ENCODE results near the gene SEMA3F. TPM values are rescaled to one million over a fixed set of nuclear protein-coding genes. Genes with fewer than 3 reads are reported as not detected.

SEMA3F gene
- total RNA-seq, 2 donors from 2014 or later = 25.5 to 35.1 TPM

DNA sequence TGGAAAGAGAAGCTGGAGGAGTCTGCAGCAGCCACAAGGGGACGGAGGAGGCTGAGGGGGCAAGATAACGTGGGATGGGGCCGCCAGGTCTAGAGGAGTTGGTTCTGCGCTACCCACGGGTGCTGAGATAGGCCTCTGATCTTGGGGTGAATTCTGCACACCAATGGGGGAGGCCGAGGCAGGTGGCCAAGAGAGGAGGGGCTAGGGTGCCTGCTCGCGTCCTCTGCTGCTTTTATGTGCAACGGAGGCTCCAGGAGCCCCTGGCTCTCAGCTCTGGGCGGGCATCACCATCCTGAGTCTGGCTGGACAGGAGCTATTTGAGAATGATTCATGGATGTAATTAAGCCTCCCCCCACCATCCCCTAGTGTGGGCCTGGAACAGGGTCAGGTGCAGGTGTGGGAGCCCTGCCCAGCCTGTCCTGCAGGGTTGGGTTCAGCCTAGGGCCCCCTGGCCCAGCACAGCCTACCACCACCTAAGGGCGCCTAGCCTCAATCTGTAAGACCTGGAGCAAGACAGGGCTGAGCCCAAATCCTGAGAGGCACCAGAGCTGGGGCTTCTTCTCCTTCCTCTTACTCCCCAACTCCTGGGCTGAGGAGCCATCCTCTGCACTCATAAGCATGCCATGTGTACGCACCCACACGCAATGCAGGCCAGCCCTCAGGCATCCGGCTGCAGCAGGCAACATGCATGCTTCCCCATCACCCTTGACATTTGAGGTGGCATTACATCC lies 32.3 kb upstream of the SEMA3F start:
- no peak overlapping the region for H3K4me3 ChIP-seq
- H3K36me3 ChIP-seq = peaks cover 13% of the 10 kb centered on the region
- DNase-seq (ENCODE audit: low spot score) (no peak), ATAC-seq (ENCODE audit: insufficient number of reproducible peaks, low FRiP score, low read depth) (no peak)
- H3K27ac ChIP-seq = no peak overlapping the region
- no peaks in the 10 kb centered on the region for H3K9me3 ChIP-seq
- TF ChIP-seq, protein P1, sequence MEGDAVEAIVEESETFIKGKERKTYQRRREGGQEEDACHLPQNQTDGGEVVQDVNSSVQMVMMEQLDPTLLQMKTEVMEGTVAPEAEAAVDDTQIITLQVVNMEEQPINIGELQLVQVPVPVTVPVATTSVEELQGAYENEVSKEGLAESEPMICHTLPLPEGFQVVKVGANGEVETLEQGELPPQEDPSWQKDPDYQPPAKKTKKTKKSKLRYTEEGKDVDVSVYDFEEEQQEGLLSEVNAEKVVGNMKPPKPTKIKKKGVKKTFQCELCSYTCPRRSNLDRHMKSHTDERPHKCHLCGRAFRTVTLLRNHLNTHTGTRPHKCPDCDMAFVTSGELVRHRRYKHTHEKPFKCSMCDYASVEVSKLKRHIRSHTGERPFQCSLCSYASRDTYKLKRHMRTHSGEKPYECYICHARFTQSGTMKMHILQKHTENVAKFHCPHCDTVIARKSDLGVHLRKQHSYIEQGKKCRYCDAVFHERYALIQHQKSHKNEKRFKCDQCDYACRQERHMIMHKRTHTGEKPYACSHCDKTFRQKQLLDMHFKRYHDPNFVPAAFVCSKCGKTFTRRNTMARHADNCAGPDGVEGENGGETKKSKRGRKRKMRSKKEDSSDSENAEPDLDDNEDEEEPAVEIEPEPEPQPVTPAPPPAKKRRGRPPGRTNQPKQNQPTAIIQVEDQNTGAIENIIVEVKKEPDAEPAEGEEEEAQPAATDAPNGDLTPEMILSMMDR (IDR thresholded peaks at IDR 0.05) = no peak
- peaks cover 14 to 40% of the 10 kb centered on the region in 2 donors for H3K4me1 ChIP-seq (ENCODE audit: control insufficient read depth in 1 of 2, low read depth in 2 of 2)
- no peaks in the 10 kb centered on the region for H3K27me3 ChIP-seq (replicated peaks; ENCODE audit: insufficient read depth)

DNA sequence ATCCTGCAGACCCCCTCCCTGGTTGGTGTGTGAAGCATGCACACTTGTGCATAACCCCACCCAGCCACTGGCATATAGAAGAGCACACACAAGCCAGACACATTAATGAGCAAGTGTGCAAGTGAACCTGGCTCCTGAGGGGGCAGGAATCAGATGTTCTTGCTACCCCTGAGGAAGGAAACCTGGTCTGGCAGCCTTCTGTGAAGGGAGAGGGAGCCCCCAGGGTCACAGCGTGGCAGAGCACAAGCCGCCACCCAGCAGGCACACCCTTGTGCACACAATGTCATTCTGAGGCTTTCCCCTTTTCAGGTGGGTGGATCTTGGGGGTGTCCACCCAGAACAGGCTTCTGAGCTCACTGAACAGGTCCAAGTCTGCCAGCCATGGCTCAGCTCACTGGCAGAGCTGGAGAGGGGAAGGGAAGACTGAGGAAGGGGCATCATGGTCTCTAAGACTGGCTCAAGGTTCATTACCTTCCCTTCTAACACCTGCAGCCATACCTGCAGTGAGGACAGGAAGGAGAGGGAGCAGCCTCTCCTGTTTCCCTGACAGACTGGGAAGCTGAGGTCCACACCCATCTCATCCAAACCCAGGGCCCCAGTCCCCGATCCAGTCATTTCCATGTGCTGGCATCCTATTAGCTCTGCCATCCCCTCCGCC lies 31.6 kb upstream of the SEMA3F start:
- Histone ChIP-seq H3K4me1 (ENCODE audit: control insufficient read depth in 1 of 2, low read depth in 2 of 2) (peaks cover 14 to 41% of the 10 kb centered on the region in 2 donors), H3K4me3 (no peak overlapping the region), H3K36me3 (peaks cover 6% of the 10 kb centered on the region), H3K9me3 (no peaks in the 10 kb centered on the region), H3K27me3 (replicated peaks; ENCODE audit: insufficient read depth) (no peaks in the 10 kb centered on the region), H3K27ac (no peak overlapping the region)
- TF ChIP-seq, protein P1 (IDR thresholded peaks at IDR 0.05) = no peak
- ATAC-seq (ENCODE audit: insufficient number of reproducible peaks, low FRiP score, low read depth) (no peak), DNase-seq (ENCODE audit: low spot score) (no peak)

DNA sequence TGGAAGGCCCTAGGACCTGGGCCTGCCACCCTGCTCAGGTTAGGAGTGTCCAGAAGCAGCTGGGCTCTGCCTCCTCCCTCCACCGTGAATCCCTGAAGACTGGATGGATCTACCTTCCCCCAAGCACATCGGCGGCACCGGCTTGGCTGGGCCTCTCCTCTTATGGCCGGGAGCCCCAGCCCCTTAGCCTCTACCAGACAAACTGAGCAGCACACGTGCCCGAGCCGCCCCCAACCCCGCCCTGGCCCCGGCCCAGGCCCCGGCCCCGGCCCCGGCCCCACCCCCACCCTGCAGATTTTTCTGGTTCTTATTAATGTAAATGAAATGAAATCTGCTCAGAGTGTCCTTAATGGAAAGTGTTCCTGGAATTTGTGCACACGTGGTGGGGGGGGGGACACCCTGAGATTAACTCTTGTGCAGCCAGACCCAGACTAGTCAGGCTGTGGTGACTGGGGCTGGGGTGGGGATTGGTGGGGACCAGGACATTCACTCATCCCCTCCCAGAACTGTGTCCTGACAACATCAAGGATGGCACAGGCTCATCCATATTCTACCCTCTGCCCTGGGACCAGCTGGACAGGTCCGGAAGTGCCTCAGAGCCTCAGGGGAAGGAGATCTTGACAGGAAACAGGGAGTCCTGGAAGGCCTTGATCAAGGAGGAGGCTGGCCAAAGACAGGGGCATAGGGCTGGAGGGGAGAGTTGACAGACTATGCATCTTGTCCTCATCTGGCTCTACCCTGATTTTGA lies 30.9 kb upstream of the SEMA3F start:
- ATAC-seq (ENCODE audit: insufficient number of reproducible peaks, low FRiP score, low read depth) (no peak), DNase-seq (ENCODE audit: low spot score) (no peak)
- H3K9me3 ChIP-seq = no peaks in the 10 kb centered on the region
- no peak overlapping the region for H3K4me3 ChIP-seq
- no peak overlapping the region for H3K27ac ChIP-seq
- no peaks in the 10 kb centered on the region for H3K27me3 ChIP-seq (replicated peaks; ENCODE audit: insufficient read depth)
- TF ChIP-seq, protein P1 (IDR thresholded peaks at IDR 0.05) = no peak
- H3K36me3 ChIP-seq = peaks cover 6% of the 10 kb centered on the region
- H3K4me1 ChIP-seq (ENCODE audit: control insufficient read depth in 1 of 2, low read depth in 2 of 2) = peaks cover 14 to 41% of the 10 kb centered on the region in 2 donors

DNA sequence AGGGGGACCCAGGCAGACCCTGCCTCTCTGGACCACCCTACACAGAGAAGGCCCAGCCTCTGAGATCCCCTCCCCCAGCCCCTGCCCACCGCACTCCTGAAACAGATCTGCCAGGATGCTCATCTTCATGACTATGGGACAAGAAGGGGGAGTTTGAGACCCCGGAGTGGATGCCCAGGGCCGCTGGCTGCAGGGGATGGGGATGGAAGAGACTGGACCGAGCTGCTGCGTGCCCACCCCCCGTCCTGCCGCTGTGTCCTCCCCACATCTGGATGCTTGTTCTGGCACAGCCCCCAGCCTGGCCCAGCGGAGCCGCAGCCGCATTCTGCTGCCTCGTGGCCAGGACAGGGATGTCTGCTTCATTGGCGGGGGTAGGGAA lies 30.3 kb upstream of the SEMA3F start:
- DNase-seq (ENCODE audit: low spot score) (no peak), ATAC-seq (ENCODE audit: insufficient number of reproducible peaks, low FRiP score, low read depth) (no peak)
- Histone ChIP-seq H3K36me3 (peaks cover 5% of the 10 kb centered on the region), H3K9me3 (no peaks in the 10 kb centered on the region), H3K4me1 (ENCODE audit: control insufficient read depth in 1 of 2, low read depth in 2 of 2) (peaks cover 14 to 41% of the 10 kb centered on the region in 2 donors), H3K27ac (no peak overlapping the region), H3K27me3 (replicated peaks; ENCODE audit: insufficient read depth) (no peaks in the 10 kb centered on the region), H3K4me3 (no peak overlapping the region)
- TF ChIP-seq, protein P1 (IDR thresholded peaks at IDR 0.05) = no peak
